WTC11 (cell line): ENCODE results near the gene NFIC.

Experiments used
- CREB1 ChIP-seq: sonication (generic); formaldehyde crosslinking; IDR thresholded peaks from 2 replicates; pipeline ENCODE4 v1.8.0; 2023; ENCODE audit warnings: mild to moderate bottlenecking, missing genetic modification reagents
- ELF4 ChIP-seq: sonication (generic); formaldehyde crosslinking; IDR thresholded peaks from 2 replicates; pipeline ENCODE4 v1.8.1; 2022; ENCODE audit warnings: low read depth, mild to moderate bottlenecking, moderate library complexity, missing genetic modification reagents
- STAT6 ChIP-seq: sonication (generic); formaldehyde crosslinking; conservative IDR thresholded peaks from 2 replicates; pipeline ENCODE4 v1.8.1; 2023; ENCODE audit warnings: mild to moderate bottlenecking, low read depth, missing genetic modification reagents, moderate library complexity

- no peak for TF ChIP-seq STAT6 (CRISPR knock-in tag)
- TF ChIP-seq ELF4 (CRISPR knock-in tag) = no peak
- TF ChIP-seq CREB1 (CRISPR knock-in tag) = no peak
Measured at GRCh38 chr19:3398900-3399278, 32.5 kb downstream of the NFIC start.
